ENCODE measurements around the gene PHC2. TPM values are rescaled to one million over a fixed set of nuclear protein-coding genes. Genes with fewer than 3 reads are reported as not detected.

The PHC2 gene
- polyA plus RNA-seq, 1 donor (not counting 4 experiments of a cell fraction or from before 2014, with no cell fraction given) = 51.7 TPM

- Histone ChIP-seq H3K9ac (ENCODE audit: control insufficient read depth, extremely low read depth, insufficient read depth, low read length) (no peak overlapping the region), H3K9me1 (ENCODE audit: control insufficient read depth, extremely low read depth, insufficient read depth, low read length) (no peaks in the 10 kb centered on the region), H3K27ac (ENCODE audit: control insufficient read depth, insufficient read depth, low read length) (no peak overlapping the region), H3K36me3 (ENCODE audit: control insufficient read depth in 2 of 2, extremely low read depth in 1 of 2, insufficient read depth in 2 of 2, low read length in 2 of 2) (no peaks in the 10 kb centered on the region), H3K4me2 (ENCODE audit: control insufficient read depth, extremely low read depth, insufficient read depth, low read depth, low read length) (no peak overlapping the region), H3K9me3 (ENCODE audit: control insufficient read depth, low read depth, low read length) (no peaks in the 10 kb centered on the region), H3K27me3 (ENCODE audit: control insufficient read depth, extremely low read depth, insufficient read depth, low read length) (no peaks in the 10 kb centered on the region), H4K20me1 (ENCODE audit: control insufficient read depth, extremely low read depth, insufficient read depth, low read length) (no peaks in the 10 kb centered on the region), H3K4me1 (ENCODE audit: control insufficient read depth, extremely low read depth, insufficient read depth, low read length) (no peaks in the 10 kb centered on the region), H2AFZ (ENCODE audit: control insufficient read depth, low read length) (no peak overlapping the region), H3K4me3 (ENCODE audit: control insufficient read depth in 2 of 3, extremely low read depth in 1 of 3, insufficient read depth in 2 of 3, low read depth in 1 of 3, low read length in 3 of 3) (no peak overlapping the region), H3K79me2 (ENCODE audit: control insufficient read depth, insufficient read depth, low read length) (no peaks in the 10 kb centered on the region)
- dilution Hi-C loops (cut with MboI; ENCODE audit: extremely low pct_ligation_motif_present, low sequenced_read_pairs) = no loop called here
- no peak for DNase-seq (ENCODE audit: low read depth, low spot score)
- FAIRE-seq = no peak
- TF ChIP-seq EZH2 (IDR thresholded peaks at IDR 0.05; ENCODE audit: low read length) (no peak), CTCF (optimal IDR thresholded peaks at IDR 0.05 in 1 of 3, IDR thresholded peaks at IDR 0.05 in 1 of 3, conservative IDR thresholded peaks at IDR 0.05 in 1 of 3; ENCODE audit: extremely low read depth in 1 of 3, insufficient read depth in 2 of 3, low read length in 3 of 3) (no peak)
Measured at GRCh38 chr1:33312413-33312749, 118.5 kb downstream of the PHC2 start.

- Histone ChIP-seq H3K4me1 (ENCODE audit: control insufficient read depth, extremely low read depth, insufficient read depth, low read length) (no peaks in the 10 kb centered on the region), H3K9me1 (ENCODE audit: control insufficient read depth, extremely low read depth, insufficient read depth, low read length) (no peaks in the 10 kb centered on the region), H3K79me2 (ENCODE audit: control insufficient read depth, insufficient read depth, low read length) (no peaks in the 10 kb centered on the region), H3K27me3 (ENCODE audit: control insufficient read depth, extremely low read depth, insufficient read depth, low read length) (peaks cover 4% of the 10 kb centered on the region), H3K9ac (ENCODE audit: control insufficient read depth, extremely low read depth, insufficient read depth, low read length) (no peak overlapping the region), H4K20me1 (ENCODE audit: control insufficient read depth, extremely low read depth, insufficient read depth, low read length) (no peaks in the 10 kb centered on the region), H3K9me3 (ENCODE audit: control insufficient read depth, low read depth, low read length) (no peaks in the 10 kb centered on the region), H3K27ac (ENCODE audit: control insufficient read depth, insufficient read depth, low read length) (no peak overlapping the region), H3K36me3 (ENCODE audit: control insufficient read depth in 2 of 2, extremely low read depth in 1 of 2, insufficient read depth in 2 of 2, low read length in 2 of 2) (no peaks in the 10 kb centered on the region), H3K4me3 (ENCODE audit: control insufficient read depth in 2 of 3, extremely low read depth in 1 of 3, insufficient read depth in 2 of 3, low read depth in 1 of 3, low read length in 3 of 3) (no peak overlapping the region), H3K4me2 (ENCODE audit: control insufficient read depth, extremely low read depth, insufficient read depth, low read depth, low read length) (no peak overlapping the region), H2AFZ (ENCODE audit: control insufficient read depth, low read length) (no peak overlapping the region)
- DNase-seq (ENCODE audit: low read depth, low spot score) (no peak), FAIRE-seq (no peak)
- dilution Hi-C loops (cut with MboI; ENCODE audit: extremely low pct_ligation_motif_present, low sequenced_read_pairs) = no loop called here
- TF ChIP-seq CTCF (optimal IDR thresholded peaks at IDR 0.05 in 1 of 3, IDR thresholded peaks at IDR 0.05 in 1 of 3, conservative IDR thresholded peaks at IDR 0.05 in 1 of 3; ENCODE audit: extremely low read depth in 1 of 3, insufficient read depth in 2 of 3, low read length in 3 of 3) (no peak), EZH2 (IDR thresholded peaks at IDR 0.05; ENCODE audit: low read length) (no peak)
Measured at GRCh38 chr1:33311706-33312412, 119.0 kb downstream of the PHC2 start.
